GM19328 (cell line): Measurements from ENCODE around the gene GNPNAT1.
A peak's percentile ranks its signal among the peaks of the same experiment; 100 is the strongest.
"Not testable (repeated sequence)": the region's sequence is repeated elsewhere in the genome, so short reads cannot be mapped to it uniquely, and the experiment has no call there.

ENCODE experiments used
- ATAC-seq: cut with Tn5 transposase; IDR thresholded peaks from one replicate; pipeline ENCODE4 v1.9.1; 2021; ENCODE audit warnings: mild to moderate bottlenecking, moderate library complexity; ENCODE audit not compliant: unreplicated experiment

The GNPNAT1 gene

DNA sequence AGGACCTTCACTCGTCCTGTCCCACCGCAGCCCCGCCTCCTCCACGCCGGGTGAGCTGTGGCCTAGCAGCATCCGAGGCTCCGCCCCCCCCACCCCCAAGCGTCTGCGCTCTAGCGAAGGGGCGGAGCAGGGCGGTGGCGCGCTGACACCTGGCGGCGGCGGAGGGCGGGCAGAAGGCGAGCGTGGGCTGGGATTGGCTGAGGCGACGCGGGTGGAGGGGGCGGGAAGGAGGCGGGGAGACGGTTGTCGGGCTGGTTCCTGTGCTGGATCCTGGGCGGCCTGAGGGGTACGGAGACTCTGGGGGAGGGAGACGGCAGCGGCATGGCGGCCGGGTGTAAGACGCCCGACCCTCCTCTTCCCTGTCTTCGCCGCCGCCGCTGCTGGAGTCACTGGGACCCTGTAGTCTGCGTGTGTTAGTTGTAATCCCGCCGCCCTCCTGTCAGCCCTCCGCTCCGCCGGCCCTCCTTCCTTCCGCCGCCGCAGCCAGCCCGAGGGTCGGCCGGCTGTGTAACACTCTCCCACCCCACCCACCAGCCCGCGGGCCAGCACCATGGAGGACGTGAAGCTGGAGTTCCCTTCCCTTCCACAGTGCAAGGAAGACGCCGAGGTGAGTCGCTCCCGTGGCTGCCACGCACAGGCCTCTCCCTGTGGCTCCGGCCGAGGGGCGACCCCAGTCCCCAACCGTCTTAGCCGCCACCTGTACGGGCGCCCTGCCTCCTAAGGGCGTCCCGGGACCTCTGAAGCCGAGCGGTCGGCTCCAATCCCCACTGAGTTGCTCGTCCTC lies 61.3 kb downstream of the GNPNAT1 start, which contains the start of gene STYX:
Gene STYX, plus strand, starts transcription at position 242 of the 784 bp plus-strand sequence. Its CDS starts 309 bp downstream, at position 551.
- ATAC-seq = peak; percentile 95

DNA sequence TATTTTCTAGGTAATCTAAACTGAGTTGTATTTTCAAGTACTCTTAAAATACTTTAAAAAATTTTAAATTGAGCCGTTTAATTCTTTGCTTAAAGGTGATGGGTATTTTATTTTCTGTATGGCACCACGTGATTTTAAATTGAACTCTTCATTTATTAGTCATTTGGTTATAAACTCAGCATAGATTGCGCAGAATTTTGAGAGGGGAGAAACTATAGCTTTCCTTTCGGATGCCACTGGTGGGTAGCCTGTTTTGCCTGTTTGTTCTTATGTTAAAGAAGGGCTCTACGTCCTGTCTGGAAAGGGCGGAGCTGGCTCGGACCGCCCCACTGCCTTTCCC lies 61.9 kb downstream of the GNPNAT1 start:
- ATAC-seq = no peak

DNA sequence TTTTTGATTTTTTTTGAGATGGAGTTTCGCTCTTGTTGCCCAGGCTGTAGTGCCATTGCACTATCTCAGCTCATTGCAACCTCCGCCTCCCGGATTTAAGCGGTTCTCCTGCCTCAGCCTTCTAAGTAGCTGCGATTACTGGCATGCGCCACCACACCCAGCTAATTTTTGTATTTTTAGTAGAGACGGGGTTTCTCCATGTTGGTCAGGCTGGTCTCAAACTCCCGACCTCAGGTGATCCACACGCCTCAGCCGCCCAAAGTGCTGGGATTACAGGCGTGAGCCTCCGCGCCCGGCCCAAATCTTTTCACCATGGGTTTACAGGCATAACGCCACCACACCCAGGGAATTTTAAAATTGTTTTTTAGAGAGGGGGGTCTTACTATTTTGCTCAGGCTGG lies 62.4 kb downstream of the GNPNAT1 start:
- not testable (repeated sequence) for ATAC-seq

GRCh38 chr14:52727509-52727908 lies 63.9 kb downstream of the GNPNAT1 start:
- not testable (repeated sequence) for ATAC-seq
